Measurements from ENCODE around the gene VEPH1. TPM values are rescaled to one million over a fixed set of nuclear protein-coding genes. Genes with fewer than 3 reads are reported as not detected.

Gene VEPH1
- polyA plus RNA-seq, 12 donors = 0.46 to 3.8 (median 0.94) TPM; not detected in 2

GRCh38 chr3:157220883-157221282 lies 282.3 kb downstream of the VEPH1 start:
- DNase-seq = no peak

GRCh38 chr3:157220211-157220610 lies 283.0 kb downstream of the VEPH1 start:
- no peak for DNase-seq

GRCh38 chr3:157219215-157219614 lies 284.0 kb downstream of the VEPH1 start:
- no peak for DNase-seq

Other genes with a start within 250 kb of the VEPH1 start
- 10 to 100 TPM in 2 of 12 donors, 1 to 10 TPM in 9, not detected in 1; 3.8 to 15.8 (median 7.3) TPM for gene PTX3, start 66.6 kb downstream of the VEPH1 start, polyA plus RNA-seq (ENCODE audit: insufficient read length in 12 of 12)